HEK293 (cell line): ENCODE measurements around the gene UBE2D3.
A peak's percentile ranks its signal among the peaks of the same experiment; 100 is the strongest.

ENCODE experiments used
- CTCF ChIA-PET: fragments of 350-600 bp; formaldehyde crosslinking; extraction: SDS; loops from one replicate; lab custom pipeline; 2021; ENCODE audit warnings: antibody characterized with exemption; lab: Yijun Ruan, JAX
- POLR2A ChIA-PET: fragments of 300-600 bp; formaldehyde crosslinking; extraction: SDS; loops from one replicate; lab custom pipeline; 2020; ENCODE audit warnings: antibody characterized with exemption, inconsistent platforms; lab: Yijun Ruan, JAX
- H3K27ac ChIP-seq: fragments of 200-500 bp; sonication (Bioruptor generic); 2 replicates; pipeline ENCODE4 v1.5.1; 2014; ENCODE audit warnings: low read depth, low read length, control low read depth, inconsistent platforms; ENCODE audit errors: extremely low read depth
- H3K36me3 ChIP-seq, 2 experiments: fragments of 200-500 bp in 1 of 2; sonication (Bioruptor generic) in 1 of 2; 1 replicate in 1 of 2; 2 replicates in 1 of 2; pipeline ENCODE4 v1.5.1; 2014 to 2017; ENCODE audit warnings: inconsistent platforms in 2 of 2, low read length in 2 of 2; ENCODE audit not compliant: control insufficient read depth in 2 of 2, insufficient read depth in 1 of 2
- H3K4me1 ChIP-seq: fragments of 200-500 bp; sonication (Bioruptor generic); 2 replicates; pipeline ENCODE4 v1.5.1; 2014; ENCODE audit warnings: mild to moderate bottlenecking, low read length, inconsistent platforms; ENCODE audit not compliant: control insufficient read depth, insufficient read depth
- H3K4me3 ChIP-seq: 2 replicates; pipeline ENCODE4 v1.5.1; 2011; ENCODE audit warnings: low read depth, mild to moderate bottlenecking, control low read depth, low read length, moderate library complexity
- H3K9me3 ChIP-seq: fragments of 200-500 bp; sonication (Bioruptor generic); 2 replicates; pipeline ENCODE4 v1.5.1; 2014; ENCODE audit warnings: low read depth, low read length, inconsistent platforms; ENCODE audit not compliant: control insufficient read depth, insufficient read depth
- GFI1B ChIP-seq: fragments of 450-650 bp; formaldehyde crosslinking; IDR thresholded peaks from 2 replicates; pipeline ENCODE4 v1.5.1; 2016; ENCODE audit warnings: missing biosample characterization, missing genetic modification characterization
- GLIS2 ChIP-seq: fragments of 450-650 bp; formaldehyde crosslinking; IDR thresholded peaks from 2 replicates; pipeline ENCODE4 v1.5.1; 2016; ENCODE audit warnings: missing biosample characterization, missing genetic modification characterization
- KLF7 ChIP-seq: fragments of 450-650 bp; formaldehyde crosslinking; IDR thresholded peaks from 2 replicates; pipeline ENCODE4 v1.5.1; 2016; ENCODE audit warnings: missing biosample characterization, missing genetic modification characterization, borderline replicate concordance
- KLF8 ChIP-seq: fragments of 450-650 bp; formaldehyde crosslinking; IDR thresholded peaks from 2 replicates; pipeline ENCODE4 v1.5.1; 2016; ENCODE audit warnings: missing biosample characterization, missing genetic modification characterization
- SETDB1 ChIP-seq: IDR thresholded peaks from one replicate; pipeline ENCODE4 v1.6.1; 2017; ENCODE audit warnings: mild to moderate bottlenecking, low read length, moderate library complexity, mixed read lengths; ENCODE audit not compliant: insufficient read length
- YY1 ChIP-seq: fragments of 450-650 bp; formaldehyde crosslinking; IDR thresholded peaks from 2 replicates; pipeline ENCODE4 v1.5.1; 2018; ENCODE audit warnings: missing biosample characterization, missing genetic modification characterization
- ZBTB20 ChIP-seq: fragments of 450-650 bp; formaldehyde crosslinking; IDR thresholded peaks from 2 replicates; pipeline ENCODE4 v1.5.1; 2016; ENCODE audit warnings: missing biosample characterization, missing genetic modification characterization
- ZIC2 ChIP-seq: fragments of 450-650 bp; formaldehyde crosslinking; IDR thresholded peaks from 2 replicates; pipeline ENCODE4 v1.5.1; 2016; ENCODE audit warnings: missing biosample characterization, missing genetic modification characterization
- ZNF133 ChIP-seq: fragments of 450-650 bp; formaldehyde crosslinking; IDR thresholded peaks from 2 replicates; pipeline ENCODE4 v1.5.1; 2016; ENCODE audit warnings: missing biosample characterization, missing genetic modification characterization
- ZNF221 ChIP-seq: fragments of 450-650 bp; formaldehyde crosslinking; IDR thresholded peaks from 2 replicates; pipeline ENCODE4 v1.5.1; 2017; ENCODE audit warnings: missing biosample characterization, missing genetic modification characterization, borderline replicate concordance
- ZNF266 ChIP-seq: fragments of 450-650 bp; formaldehyde crosslinking; IDR thresholded peaks from 2 replicates; pipeline ENCODE4 v1.5.1; 2016; ENCODE audit warnings: missing biosample characterization, missing genetic modification characterization, low read depth
- ZNF391 ChIP-seq: fragments of 450-650 bp; formaldehyde crosslinking; IDR thresholded peaks from 2 replicates; pipeline ENCODE4 v1.5.1; 2016; ENCODE audit warnings: low read depth, missing biosample characterization, missing genetic modification characterization, borderline replicate concordance
- ZNF394 ChIP-seq: fragments of 450-650 bp; formaldehyde crosslinking; IDR thresholded peaks from 2 replicates; pipeline ENCODE4 v1.5.1; 2016; ENCODE audit warnings: missing biosample characterization, missing genetic modification characterization, mild to moderate bottlenecking, moderate library complexity, borderline replicate concordance
- ZNF404 ChIP-seq: fragments of 450-650 bp; formaldehyde crosslinking; IDR thresholded peaks from 2 replicates; pipeline ENCODE4 v1.5.1; 2017; ENCODE audit warnings: missing biosample characterization, missing genetic modification characterization
- ZNF423 ChIP-seq: fragments of 450-650 bp; formaldehyde crosslinking; IDR thresholded peaks from 2 replicates; pipeline ENCODE4 v1.5.1; 2016; ENCODE audit warnings: missing biosample characterization, missing genetic modification characterization
- ZNF521 ChIP-seq: fragments of 450-650 bp; formaldehyde crosslinking; IDR thresholded peaks from 2 replicates; pipeline ENCODE4 v1.5.1; 2017; ENCODE audit warnings: missing biosample characterization, mild to moderate bottlenecking, missing genetic modification characterization
- ZNF544 ChIP-seq: fragments of 450-650 bp; formaldehyde crosslinking; IDR thresholded peaks from 2 replicates; pipeline ENCODE4 v1.5.0; 2017; ENCODE audit warnings: missing biosample characterization, missing genetic modification characterization
- ZNF596 ChIP-seq: fragments of 450-650 bp; IDR thresholded peaks from 2 replicates; pipeline ENCODE4 v1.5.0; 2018; ENCODE audit warnings: missing biosample characterization, mild to moderate bottlenecking, missing genetic modification characterization, moderate library complexity
- ZNF629 ChIP-seq: fragments of 450-650 bp; formaldehyde crosslinking; IDR thresholded peaks from 2 replicates; pipeline ENCODE4 v1.5.1; 2017; ENCODE audit warnings: missing biosample characterization, missing genetic modification characterization
- ZNF654 ChIP-seq: fragments of 450-650 bp; formaldehyde crosslinking; IDR thresholded peaks from 2 replicates; pipeline ENCODE4 v1.5.1; 2016; ENCODE audit warnings: low read depth, missing biosample characterization, missing genetic modification characterization
- ZNF837 ChIP-seq: fragments of 450-650 bp; formaldehyde crosslinking; IDR thresholded peaks from 2 replicates; pipeline ENCODE4 v1.5.1; 2016; ENCODE audit warnings: missing biosample characterization, missing genetic modification characterization
- ZXDB ChIP-seq: fragments of 450-650 bp; formaldehyde crosslinking; IDR thresholded peaks from 2 replicates; pipeline ENCODE4 v1.5.1; 2016; ENCODE audit warnings: missing biosample characterization, missing genetic modification characterization
- TF ChIP-seq, protein P1 (sequence below): fragments of 450-650 bp; formaldehyde crosslinking; IDR thresholded peaks from 2 replicates; pipeline ENCODE4 v1.5.1; 2016; ENCODE audit warnings: missing biosample characterization, missing genetic modification characterization, low read depth
- TF ChIP-seq, protein P2 (sequence below): fragments of 450-650 bp; formaldehyde crosslinking; IDR thresholded peaks from 2 replicates; pipeline ENCODE4 v1.5.1; 2017; ENCODE audit warnings: missing biosample characterization, missing genetic modification characterization

Gene UBE2D3

DNA sequence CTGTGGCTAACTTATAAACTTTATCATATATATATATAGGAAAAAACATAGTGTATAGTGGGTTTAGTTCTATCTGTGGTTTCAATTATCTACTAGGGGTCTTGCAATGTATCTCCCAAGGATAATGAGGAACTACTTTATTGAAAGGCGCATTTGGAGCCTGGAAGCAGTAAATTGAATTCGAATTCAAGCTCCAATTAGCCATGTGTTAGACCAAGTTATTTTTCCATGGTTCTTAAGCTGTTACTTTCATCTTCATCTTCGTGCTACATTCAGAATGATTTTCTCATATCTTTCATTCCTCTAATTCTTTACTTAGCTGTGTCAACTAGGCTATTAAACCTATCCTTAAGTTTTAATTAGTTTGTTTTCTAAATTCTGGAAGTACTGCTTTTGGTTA, 39.4 kb downstream of the UBE2D3 start:
- Histone ChIP-seq H3K4me1 (no peaks in the 10 kb centered on the region), H3K9me3 (no peaks in the 10 kb centered on the region), H3K4me3 (no peak overlapping the region), H3K27ac (no peak overlapping the region), H3K36me3 (peaks cover 0 to 12% of the 10 kb centered on the region in 2 experiments; a peak in 1 of 3 replicates)
- CTCF ChIA-PET: interaction anchor here (0.5 kb wide), 2 partner anchors 22 to 38 kb away, joined by 3 read pairs; no protein-coding TSS in a partner anchor
- TF ChIP-seq ZNF596 (tag by site-specific recombination) (no peak), ZNF266 (tag by site-specific recombination) (no peak), ZNF544 (tag by site-specific recombination) (no peak), ZNF133 (peak; percentile 82), KLF7 (tag by site-specific recombination) (no peak), SETDB1 (peak; percentile 58), GLIS2 (tag by site-specific recombination) (no peak), ZIC2 (no peak)
- TF ChIP-seq, all 188 proteins: peak for 2
- POLR2A ChIA-PET: no interaction called here

DNA sequence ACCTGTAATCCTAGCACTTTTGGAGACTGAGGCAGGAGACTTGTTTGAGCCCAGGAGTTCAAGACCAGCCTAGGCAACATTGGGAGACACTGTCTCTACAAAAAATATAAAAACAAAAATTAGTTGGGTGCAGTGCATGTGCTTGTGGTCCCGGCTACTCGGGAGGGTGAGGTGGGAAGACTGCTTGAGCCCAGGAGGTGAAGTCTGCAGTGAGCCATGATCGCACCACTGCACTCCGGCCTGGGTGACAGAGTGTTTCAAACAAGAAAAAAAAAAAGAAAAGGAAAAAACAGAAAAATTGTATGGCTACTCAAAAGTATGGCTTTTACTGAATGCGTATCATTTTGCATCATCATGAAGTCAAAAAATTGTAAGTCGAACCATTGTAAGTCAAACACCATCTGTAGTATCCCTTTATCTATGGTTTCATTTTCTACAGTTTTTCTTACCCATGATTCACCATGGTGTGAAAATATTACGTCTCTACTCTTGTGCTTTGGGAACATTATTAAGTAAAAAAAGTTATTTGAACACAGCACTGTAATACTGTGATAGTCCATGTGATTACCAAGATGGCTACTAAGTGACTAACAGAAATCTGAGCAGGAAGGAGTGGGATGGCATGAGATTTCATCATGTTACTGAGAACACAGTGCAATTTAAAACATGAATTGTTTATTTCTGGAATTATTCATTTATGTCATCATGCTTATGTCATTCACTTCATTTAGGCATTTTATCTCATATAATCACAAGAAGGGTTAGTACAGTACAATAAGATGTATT, 40.1 kb downstream of the UBE2D3 start:
- TF ChIP-seq ZNF629 (tag by site-specific recombination) (peak; percentile 49), GFI1B (no peak)
- TF ChIP-seq, protein P1, sequence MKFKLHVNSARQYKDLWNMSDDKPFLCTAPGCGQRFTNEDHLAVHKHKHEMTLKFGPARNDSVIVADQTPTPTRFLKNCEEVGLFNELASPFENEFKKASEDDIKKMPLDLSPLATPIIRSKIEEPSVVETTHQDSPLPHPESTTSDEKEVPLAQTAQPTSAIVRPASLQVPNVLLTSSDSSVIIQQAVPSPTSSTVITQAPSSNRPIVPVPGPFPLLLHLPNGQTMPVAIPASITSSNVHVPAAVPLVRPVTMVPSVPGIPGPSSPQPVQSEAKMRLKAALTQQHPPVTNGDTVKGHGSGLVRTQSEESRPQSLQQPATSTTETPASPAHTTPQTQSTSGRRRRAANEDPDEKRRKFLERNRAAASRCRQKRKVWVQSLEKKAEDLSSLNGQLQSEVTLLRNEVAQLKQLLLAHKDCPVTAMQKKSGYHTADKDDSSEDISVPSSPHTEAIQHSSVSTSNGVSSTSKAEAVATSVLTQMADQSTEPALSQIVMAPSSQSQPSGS: peak; percentile 53
- POLR2A ChIA-PET: no interaction called here
- no peak overlapping the region for H3K27ac ChIP-seq

DNA sequence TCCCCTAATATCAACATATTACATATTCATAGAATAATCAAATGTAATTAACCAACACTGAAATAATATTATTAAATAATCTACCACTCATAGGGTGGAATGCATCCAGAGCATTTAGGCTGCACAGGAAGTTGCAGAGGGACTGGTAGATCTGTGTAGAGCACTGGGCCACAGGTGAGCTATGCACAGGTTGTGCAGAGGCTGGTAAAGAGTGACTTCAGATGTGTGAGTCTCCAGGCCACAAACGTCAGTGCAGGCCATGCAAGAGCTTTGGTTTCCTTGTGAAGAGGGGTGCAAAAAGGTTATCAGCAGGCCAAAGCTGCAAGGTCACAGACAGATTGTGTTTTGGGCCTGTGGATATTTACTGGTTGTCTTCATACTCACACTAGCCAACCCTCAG, 41.1 kb downstream of the UBE2D3 start:
- ChIA-PET CTCF (no interaction called here), POLR2A (no interaction called here)
- H3K27ac ChIP-seq: no peak overlapping the region
- no peaks in the 10 kb centered on the region for H3K4me1 ChIP-seq
- TF ChIP-seq ZNF423 (tag by site-specific recombination): no peak
- TF ChIP-seq ZNF221 (tag by site-specific recombination): no peak
- TF ChIP-seq ZNF654: no peak
- TF ChIP-seq, protein P2, sequence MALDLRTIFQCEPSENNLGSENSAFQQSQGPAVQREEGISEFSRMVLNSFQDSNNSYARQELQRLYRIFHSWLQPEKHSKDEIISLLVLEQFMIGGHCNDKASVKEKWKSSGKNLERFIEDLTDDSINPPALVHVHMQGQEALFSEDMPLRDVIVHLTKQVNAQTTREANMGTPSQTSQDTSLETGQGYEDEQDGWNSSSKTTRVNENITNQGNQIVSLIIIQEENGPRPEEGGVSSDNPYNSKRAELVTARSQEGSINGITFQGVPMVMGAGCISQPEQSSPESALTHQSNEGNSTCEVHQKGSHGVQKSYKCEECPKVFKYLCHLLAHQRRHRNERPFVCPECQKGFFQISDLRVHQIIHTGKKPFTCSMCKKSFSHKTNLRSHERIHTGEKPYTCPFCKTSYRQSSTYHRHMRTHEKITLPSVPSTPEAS (tag by site-specific recombination): no peak
- TF ChIP-seq ZNF837: no peak
- TF ChIP-seq ZNF521 (tag by site-specific recombination): no peak
- TF ChIP-seq KLF8 (tag by site-specific recombination): no peak
- no peak for TF ChIP-seq ZNF404
- TF ChIP-seq ZNF394 (tag by site-specific recombination): no peak
- TF ChIP-seq ZXDB (tag by site-specific recombination): no peak
- no peak for TF ChIP-seq ZBTB20
- no peak for TF ChIP-seq GFI1B
- no peak for TF ChIP-seq YY1
- no peak for TF ChIP-seq ZNF391 (tag by site-specific recombination)
- TF ChIP-seq ZIC2: no peak
- no peaks in the 10 kb centered on the region for H3K9me3 ChIP-seq
- peaks cover 0 to under 1% of the 10 kb centered on the region in 2 experiments; a peak in 1 of 3 replicates for H3K36me3 ChIP-seq
- H3K4me3 ChIP-seq: no peak overlapping the region

More for the DNA sequence above, 40.1 kb downstream of the UBE2D3 start:
- peaks cover 0 to 6% of the 10 kb centered on the region in 2 experiments; a peak in 1 of 3 replicates for H3K36me3 ChIP-seq
- CTCF ChIA-PET: no interaction called here
- H3K4me3 ChIP-seq: no peak overlapping the region
- no peaks in the 10 kb centered on the region for H3K4me1 ChIP-seq
- H3K9me3 ChIP-seq: no peaks in the 10 kb centered on the region
